GM19025 (cell line): Measurements from ENCODE around the gene MYO18A.

Experiments
- ATAC-seq: cut with Tn5 transposase; IDR thresholded peaks from one replicate; pipeline ENCODE4 v1.9.1; 2021; ENCODE audit warnings: mild to moderate bottlenecking, low read depth, moderate library complexity; ENCODE audit not compliant: unreplicated experiment

Gene MYO18A

DNA sequence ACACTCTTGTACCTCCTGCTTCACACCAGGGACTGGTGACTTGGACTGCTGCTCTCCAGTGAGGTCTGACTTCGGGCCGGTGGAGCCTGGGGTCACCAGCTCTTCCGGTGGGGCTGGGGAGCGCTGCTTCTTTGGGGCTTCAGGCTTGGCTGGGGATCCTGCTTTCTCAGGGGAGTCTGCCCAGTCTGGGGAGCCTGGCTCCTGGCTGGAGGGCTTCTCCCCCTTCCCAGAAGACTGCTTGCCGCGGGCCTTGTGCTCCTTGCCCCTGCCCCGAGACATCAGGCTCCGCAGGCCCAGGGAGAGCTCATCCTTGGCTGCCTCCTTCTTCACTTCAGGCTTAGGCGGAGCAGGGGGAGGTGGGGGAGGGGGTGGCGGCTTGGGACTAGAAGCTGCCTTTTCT is 52.4 kb downstream of the MYO18A start:
- no peak for ATAC-seq

DNA sequence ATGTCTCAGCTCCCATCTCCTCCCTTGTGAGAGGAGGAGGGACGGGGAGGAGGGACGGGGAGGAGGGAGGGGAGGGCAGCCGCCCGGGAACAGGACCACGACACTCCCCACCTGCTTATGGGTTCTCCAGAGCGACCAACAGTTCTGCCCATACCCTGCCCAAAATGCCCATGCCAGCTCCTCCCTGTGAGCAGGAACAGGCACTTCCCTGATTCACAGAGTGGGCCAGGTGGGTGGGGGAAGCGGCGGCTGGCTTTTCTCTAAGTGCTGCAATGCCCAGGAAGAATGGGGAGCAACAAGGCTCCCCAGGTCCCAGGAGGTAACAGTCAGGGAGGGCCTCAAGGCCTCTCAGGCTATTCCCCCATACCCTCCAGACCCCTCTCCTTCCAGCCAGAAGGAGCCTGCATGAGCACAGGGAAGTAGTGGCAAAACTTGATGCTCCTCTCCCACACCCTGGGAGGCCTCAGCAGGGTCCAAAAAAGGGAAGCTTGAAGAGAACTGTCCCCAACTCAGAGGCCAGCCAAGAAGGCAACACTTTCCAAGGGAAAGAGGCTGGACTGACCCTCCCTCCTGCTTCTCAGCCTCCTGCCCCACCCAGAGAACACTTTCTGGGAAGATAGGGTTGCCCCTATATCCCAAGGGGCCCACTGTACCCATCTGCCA is 53.8 kb downstream of the MYO18A start:
- no peak for ATAC-seq

DNA sequence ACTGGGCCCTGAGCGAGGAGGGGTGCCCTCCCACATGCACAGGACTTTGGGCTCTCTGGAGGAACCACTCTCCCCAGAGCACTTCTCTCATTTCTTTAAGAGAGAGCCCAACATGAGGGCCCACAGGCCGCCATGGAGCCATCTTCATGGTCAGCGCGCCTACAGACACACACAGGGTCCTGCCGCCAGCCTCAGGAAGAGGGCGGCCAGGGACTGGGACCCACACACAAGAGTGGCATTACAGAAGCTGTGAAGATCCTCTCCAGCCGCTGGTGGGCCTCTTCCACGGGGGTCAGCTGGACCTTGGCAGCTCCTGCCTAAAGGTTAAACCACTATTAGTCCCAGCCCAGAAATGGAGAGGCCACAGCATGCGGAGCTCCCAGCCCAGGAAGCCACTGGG is 54.5 kb downstream of the MYO18A start:
- no peak for ATAC-seq

DNA sequence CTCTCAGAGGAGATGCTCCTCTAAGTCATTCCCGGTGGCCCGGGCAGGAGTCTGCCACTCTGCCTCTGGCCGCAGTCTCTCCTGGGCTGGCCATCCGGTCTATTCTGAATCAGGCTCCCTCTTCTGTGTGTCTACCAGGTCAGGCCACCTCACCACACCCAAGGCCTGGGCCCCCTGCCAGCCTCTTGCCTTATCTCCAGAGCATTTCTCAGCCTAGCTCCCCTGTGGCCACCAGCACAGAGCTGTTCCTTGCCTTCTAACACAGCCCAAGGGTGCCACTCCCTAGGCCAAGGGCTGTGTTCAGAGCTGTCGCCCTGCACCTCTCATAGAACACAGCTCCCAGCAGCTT is 55.3 kb downstream of the MYO18A start:
- no peak for ATAC-seq

DNA sequence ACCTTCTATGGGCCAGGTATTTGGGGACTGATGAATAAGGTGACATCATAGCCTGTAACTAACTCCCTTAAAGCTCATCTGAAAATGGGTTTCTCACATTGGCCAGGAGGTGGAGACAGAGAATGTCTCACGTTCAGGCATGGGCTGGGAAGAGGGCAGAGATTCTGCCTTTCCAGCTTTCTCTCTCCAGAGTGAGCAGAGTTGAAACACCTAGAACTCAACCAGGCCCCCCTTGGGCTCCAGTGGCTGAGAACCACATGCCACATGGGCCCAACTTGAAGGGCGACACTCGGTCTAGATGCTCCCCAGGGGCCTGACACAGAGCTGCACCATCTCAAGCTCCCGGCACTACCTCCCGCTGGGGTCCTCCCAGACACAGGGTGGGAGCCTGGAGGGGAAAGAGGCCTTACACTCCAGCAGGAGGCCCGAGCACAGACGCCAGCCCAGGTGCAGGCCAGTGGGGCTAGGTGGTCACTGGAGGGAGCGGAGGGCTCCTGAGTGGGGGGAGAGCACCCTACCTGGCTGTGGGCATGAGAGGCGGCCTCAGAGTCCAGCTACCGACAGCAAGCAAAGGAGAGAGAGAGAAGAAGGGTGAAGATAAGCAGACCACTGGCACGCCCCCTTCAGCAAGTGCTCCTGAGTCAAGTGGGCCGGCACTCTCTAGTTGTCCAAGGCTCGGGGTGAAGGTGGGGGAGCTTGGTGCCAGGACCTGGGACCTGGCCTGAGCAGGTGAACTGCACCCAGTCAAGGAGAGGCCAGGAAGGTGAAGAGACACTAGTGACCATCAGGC is 55.9 kb downstream of the MYO18A start:
- ATAC-seq = no peak

DNA sequence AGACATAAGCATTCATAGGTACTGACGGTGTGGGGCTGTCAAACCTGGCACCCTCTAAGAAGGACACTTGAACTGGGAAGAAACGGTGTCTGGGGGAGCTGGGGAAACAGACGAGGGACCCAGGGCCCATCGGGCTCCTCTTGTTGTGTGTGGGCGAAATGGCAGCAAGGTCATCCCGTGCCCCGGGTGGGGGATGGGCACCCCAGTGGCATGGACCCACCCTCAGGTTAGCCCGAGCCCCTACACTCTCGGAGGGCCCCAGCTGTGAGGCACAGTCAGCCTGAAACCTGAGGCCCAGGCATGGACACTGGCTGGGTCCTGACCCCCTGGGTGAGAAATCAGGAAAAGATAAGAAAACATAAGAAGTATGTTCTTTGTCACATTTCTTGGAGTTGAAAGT is 57.1 kb downstream of the MYO18A start:
- ATAC-seq = no peak

DNA sequence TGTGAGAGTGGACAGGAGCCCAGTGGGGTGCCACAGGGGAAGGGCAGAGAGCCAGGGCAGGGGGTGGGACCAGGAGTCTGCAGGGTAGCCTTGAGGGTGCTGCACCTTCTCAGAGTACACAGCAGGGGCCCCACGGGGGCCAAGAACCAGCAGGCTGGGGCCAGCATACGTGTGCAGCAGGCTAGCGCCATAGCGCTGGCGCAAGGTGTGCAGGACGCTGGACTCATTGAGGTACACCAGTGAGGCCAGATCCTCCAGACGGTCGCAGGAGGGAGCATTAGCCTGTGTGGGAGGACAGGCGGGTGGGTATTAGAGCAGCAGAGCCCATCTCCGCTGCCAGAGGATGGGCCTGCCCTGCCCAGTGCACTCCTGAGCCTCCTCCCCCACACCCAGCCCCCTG is 58.8 kb downstream of the MYO18A start:
- ATAC-seq = no peak

DNA sequence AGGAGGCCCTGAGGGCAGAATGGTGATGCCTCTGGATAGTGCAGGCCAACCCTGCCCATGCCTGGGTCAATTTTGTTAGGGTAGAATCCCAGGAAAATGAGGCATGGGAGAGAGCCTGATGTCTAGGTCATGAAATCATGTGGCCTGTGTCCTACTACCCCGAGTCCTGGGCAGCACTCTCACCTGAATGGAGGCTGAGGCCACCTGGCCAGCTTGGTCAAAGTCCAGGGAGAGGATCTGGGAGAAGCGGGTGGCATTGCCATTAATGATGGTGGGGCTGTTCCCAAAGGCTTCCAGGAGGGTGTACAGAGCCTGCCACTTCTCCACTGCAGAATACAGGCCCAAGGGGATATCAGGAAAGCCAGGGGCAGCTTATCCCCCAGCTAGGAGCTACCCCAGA is 59.8 kb downstream of the MYO18A start:
- no peak for ATAC-seq

DNA sequence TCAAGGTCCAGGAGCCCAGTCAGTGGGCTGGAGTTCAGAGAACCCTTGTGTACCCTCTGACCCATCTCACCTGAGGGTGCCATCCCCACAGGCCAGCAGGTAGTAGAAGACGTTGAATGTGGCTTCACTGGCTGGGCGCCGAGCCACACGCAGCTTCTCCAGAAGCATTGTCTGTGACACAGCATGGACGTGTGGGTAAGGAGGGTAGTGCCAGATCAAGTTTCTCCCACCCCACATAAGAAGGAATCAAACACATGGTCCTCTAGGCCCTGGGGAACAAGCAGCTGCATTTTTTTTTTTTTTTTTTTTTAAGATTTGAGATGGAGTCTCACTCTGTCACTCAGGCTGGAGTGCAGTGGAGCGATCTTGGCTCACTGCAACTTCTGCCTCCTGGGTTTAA is 60.9 kb downstream of the MYO18A start:
- no peak for ATAC-seq

DNA sequence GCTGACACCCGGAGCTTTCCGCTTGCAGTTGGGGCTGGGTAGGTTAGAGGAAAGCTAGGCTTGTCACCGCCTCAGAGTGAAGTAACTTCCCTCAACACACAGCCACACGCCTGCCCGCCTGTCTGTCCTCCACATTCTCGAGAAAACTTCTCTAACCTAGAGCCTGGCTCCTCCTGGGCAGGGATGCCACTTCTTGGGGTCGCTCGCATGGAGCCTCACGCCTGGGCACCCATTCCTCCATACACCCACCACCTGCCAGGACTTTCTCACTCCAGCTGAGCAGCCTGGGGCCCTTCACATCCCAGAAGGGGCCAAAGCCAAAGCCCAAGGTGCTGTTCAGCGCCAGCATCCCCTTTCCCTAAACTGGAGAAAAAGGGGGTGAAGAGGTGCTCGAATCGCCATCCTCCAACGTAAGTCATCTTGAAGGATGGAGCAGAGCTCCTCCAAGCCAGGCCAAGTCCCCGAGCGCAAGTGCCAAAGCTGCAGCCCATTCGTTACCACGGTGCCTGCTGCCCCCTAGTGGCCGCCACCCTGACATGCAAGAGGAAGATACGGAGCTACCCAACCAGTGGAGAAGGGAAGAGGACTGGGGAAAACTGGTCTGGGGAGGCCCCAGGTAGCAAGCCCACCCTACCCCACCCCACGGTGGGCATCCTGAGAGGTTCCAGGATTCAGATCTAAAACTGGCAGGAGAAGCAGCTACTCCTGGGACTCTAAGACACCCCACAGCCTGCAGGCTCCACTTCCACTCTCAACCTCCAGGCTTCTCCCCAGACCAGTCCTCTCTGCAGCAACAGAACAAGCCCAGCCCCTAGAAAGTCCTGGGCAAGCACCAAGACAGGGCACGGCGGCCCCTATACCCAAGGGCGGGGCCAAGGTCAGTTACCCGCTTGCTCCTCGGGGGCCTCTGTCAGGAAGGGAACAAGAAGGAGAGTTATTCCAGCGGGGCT is 63.1 kb downstream of the MYO18A start:
- ATAC-seq = no peak

DNA sequence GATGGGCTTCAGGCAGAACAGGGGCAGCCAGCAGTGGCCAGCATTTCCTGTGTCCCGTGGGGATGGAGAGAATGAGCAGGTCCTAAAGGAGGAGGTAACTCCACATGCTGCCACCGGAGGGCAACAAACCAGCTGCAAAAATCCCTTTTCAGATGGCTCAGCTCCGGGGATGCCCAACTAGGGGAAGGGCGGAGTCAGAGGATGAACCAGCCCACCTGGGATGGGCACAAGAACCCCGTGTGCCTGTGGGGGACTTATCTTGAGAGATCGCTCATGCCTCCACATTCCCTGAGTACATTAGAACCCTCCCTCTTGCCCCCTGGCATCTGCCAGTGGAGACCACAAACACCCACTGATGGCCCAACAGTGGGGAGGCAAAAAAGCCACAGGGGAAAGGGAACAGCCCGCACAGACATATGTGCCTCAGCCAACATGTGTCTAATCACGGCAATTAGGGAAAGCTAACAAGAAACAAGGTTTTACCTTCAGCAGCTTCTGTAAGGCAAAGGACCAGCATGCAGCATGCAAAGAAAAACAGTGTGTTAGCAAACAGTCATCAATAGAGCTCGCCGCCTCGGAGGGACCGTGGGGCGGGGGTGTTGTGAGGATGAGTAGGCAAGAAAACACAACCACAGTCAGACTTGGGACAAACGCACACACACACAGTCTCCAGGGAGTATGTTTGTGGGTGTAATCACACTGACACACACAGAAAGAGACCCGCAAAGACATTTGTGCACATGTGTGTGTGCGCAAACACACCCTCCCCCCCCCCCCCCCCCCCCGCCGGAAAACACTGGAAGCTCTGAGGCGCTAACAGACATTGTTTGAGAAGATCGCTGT is 64.0 kb downstream of the MYO18A start:
- ATAC-seq = no peak

DNA sequence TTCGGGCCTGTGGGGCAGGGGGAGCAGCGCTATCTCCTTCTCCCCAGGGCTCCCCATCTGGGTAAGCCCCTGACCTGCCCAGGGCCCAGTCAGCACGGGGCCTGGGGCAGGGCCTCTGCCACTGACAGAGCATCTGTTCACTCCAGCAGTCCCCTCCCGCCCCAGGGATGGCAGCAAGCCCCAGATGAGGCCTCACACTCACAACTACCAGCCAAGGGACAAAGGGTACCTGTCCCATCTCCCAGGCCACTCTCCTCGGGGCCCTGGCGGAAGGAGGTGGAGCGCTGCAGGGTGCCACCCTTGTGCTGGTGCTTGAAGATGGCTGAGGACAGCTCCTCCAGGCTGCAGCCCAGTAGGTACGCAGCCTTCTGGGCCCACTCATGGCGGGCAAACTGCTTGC is 64.8 kb downstream of the MYO18A start:
- ATAC-seq = no peak

DNA sequence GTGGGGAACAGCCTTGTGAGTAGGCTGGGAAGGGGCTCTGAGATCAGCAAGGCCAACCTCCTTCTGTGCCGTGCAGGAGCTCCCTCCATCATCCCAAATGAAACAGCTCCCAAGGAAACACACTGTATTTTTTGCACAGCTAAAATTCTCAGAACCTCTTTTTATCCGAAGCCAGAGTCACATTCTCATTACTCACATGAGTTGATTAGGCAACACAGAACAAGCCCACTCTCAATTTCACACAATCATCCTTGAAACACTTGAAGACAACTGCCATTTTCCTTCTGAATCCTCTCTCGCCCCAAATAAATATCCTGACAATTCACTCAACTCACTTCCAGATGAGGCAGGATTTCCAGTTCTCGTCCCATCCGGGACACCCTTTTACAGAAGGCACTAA is 66.1 kb downstream of the MYO18A start:
- no peak for ATAC-seq

DNA sequence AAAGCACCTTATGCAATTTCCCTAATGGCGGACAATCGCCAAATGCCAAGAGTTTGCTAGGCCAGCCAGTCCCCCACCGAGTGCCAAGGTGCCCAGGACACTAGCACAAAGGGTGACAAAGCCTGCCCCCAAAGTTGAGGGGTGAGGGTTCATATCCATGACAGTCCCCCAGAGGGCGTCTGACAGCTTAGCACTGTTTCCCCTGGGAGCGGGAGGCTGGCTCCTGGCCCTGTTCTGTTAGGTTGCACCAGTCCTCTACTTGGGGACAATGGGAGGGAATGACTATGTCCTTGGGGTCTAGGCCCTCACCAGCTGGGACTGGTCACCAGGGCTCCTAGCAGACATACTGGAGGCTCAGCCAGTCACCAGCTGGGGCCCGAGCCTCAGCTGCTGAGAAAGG is 66.9 kb downstream of the MYO18A start:
- no peak for ATAC-seq

DNA sequence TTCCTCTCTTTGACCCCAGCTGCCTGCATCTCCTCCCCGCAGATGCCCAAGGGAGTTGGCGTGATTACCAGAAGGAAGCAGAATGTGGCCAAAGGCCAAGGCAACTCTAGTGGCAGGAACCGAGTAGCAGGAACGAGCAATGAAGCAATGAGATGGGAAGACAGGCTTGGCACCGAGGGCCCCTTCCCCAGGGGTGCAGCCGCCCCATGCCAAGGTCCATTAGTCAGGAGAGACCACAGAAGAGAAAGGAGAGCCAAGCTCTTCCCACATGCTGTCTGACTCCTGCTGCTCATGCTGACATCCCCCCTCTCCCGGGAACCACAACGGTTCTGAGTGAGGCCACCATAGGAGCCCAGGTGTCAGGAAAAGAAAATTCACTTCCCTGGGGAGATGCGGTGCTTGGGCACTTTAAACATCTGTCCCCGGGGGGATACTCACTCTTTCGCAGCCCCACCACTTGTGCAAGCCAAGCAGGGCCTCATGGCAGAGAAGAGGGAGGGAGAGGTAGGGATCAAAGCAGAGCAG is 67.4 kb downstream of the MYO18A start:
- no peak for ATAC-seq

DNA sequence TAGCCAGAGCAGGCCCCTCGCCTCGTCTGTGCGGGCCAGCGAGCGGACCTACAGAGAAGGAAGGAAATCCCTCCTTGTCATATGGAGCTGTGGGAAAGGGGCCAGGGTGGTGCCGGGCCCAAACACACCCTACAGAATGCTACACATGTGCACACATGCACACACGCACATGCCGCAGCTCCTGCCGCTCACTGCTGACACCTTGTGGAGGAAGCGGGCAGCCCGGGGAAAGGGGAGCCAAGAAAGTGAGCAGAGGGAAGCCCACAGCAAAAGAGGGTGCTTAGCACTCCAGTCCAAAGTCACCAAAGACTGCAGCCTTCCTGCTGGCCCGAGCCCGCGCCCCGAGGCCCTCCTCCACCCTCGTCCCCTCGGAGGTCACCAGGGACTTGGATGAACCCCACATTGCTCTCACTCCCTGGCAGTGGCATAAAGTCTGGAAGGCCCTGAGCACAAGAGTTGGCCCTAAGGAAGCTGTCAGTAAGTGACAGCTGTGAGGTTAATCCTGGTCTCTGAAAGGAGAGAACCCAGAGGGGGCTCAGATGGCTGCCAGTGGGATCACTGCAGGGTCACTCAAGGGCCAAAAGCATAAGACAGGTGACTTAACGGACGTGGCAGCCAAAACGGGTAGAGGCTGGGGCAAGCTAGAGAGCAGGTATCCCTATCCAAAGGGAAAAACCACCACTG is 68.2 kb downstream of the MYO18A start:
- no peak for ATAC-seq

DNA sequence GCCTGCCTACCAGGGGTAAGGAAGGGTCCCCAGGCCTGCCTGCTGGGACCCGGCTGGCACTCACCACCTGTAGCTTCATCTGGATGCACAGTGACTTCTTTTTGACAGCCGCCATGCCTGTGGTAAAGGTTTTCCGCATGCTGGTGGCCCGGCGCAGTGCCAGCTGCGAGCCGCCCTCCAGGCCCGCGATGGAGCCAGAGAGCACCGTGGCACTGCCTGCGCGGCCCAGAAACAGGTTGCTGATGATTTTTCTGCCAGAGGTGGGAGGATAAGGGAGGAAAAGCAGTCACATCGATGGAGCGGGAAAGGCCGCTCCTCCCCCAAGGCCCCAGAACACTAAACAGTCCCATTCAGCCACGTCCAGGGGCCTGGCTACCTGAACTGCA is 69.8 kb downstream of the MYO18A start:
- no peak for ATAC-seq

DNA sequence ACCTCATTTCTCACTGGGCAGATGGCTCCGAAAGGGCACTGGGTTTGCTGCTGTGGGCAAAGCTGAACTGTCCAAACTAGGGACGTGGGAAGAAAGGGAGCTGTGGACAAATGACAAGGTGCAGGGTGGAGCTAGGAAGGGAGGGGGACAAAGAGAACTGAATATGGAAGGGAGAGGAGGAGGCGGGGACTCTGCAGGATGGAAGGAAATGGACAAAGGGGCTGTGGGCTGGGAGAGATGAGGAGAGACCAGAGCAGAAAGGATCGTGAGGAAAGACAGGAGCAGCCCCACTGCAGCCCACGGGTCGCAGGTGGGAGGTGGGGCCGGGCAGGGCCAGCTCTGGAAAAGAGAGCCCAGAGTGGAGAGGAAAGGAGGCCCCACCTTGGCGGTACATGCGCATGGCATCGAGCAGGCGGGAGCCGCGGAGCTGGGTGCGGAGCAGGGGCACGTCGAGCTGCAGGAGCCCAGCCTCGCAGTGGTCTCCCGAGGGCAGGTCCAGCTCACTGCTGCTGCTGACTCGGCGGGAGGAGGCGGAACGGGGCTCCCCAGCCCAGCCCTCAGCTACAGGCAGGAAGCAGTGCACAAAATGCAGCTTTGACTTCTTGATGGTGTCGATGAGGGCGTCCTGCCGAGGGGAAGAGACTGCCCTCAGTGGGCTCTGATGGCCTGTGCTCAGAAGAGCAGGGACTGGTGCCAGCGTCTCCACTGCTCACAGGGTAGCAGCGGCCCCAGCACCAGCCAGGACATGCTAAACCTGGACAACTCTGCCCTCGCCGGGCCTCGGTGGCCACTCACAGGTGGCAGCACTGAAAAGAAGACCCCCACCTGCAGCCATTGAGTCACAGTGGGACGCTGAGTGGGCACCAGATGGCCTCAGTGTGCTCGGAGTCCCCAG is 70.5 kb downstream of the MYO18A start:
- no peak for ATAC-seq
